ENCODE results near the gene PIGL. TPM values are rescaled to one million over a fixed set of nuclear protein-coding genes. Genes with fewer than 3 reads are reported as not detected.
A peak's percentile ranks its signal among the peaks of the same experiment; 100 is the strongest.
"Not testable (repeated sequence)": the region's sequence is repeated elsewhere in the genome, so short reads cannot be mapped to it uniquely, and the experiment has no call there.

The PIGL gene
- total RNA-seq, 3 donors from 2014 or later = 54.6 to 76.2 (median 68.8) TPM

GRCh38 chr17:16288860-16289571, 72.0 kb downstream of the PIGL start:
- Histone ChIP-seq H3K36me3 (no peaks in the 10 kb centered on the region), H3K4me1 (peaks cover 0 to 7% of the 10 kb centered on the region in 2 donors), H3K27ac (peak overlapping the region in 1 of 2 donors; percentile 44), H3K4me3 (no peak overlapping the region), H3K9me3 (no peaks in the 10 kb centered on the region), H3K27me3 (no peaks in the 10 kb centered on the region)
- DNase-seq (ENCODE audit: low spot score in 2 of 2) = no peak
- TF ChIP-seq POLR2AphosphoS5 (IDR thresholded peaks at IDR 0.05) (no peak), CTCF (IDR thresholded peaks at IDR 0.05) (no peak), POLR2A (IDR thresholded peaks at IDR 0.05) (no peak)
- intact Hi-C loops (cut with DNase I; ENCODE audit: low total_unique reads) = no loop called here

- no peak overlapping the region for H3K27ac ChIP-seq
- no peaks in the 10 kb centered on the region for H3K36me3 ChIP-seq
- DNase-seq (ENCODE audit: low spot score in 2 of 2) = no peak
- no peaks in the 10 kb centered on the region for H3K9me3 ChIP-seq
- H3K4me1 ChIP-seq = no peaks in the 10 kb centered on the region
- H3K27me3 ChIP-seq = no peaks in the 10 kb centered on the region
- intact Hi-C loops (cut with DNase I; ENCODE audit: low total_unique reads) = no loop called here
- no peak overlapping the region for H3K4me3 ChIP-seq
- no peak for TF ChIP-seq POLR2AphosphoS5 (IDR thresholded peaks at IDR 0.05)
- no peak for TF ChIP-seq CTCF (IDR thresholded peaks at IDR 0.05)
- no peak for TF ChIP-seq POLR2A (IDR thresholded peaks at IDR 0.05)
These were observed 76.9 kb downstream of the PIGL start for GRCh38 chr17:16293931-16294330.

- DNase-seq (ENCODE audit: low spot score in 2 of 2) = no peak
- no peak for TF ChIP-seq POLR2A (IDR thresholded peaks at IDR 0.05)
- no peak overlapping the region for H3K4me3 ChIP-seq
- intact Hi-C loops (cut with DNase I; ENCODE audit: low total_unique reads) = no loop called here
- no peaks in the 10 kb centered on the region for H3K9me3 ChIP-seq
- H3K4me1 ChIP-seq = no peaks in the 10 kb centered on the region
- H3K27ac ChIP-seq = no peak overlapping the region
- no peaks in the 10 kb centered on the region for H3K27me3 ChIP-seq
- no peaks in the 10 kb centered on the region for H3K36me3 ChIP-seq
These were observed 77.5 kb downstream of the PIGL start for GRCh38 chr17:16294560-16294959.

GRCh38 chr17:16296072-16296471, 79.1 kb downstream of the PIGL start:
- DNase-seq (ENCODE audit: low spot score in 2 of 2); H3K27ac ChIP-seq; H3K36me3 ChIP-seq; intact Hi-C loops (cut with DNase I; ENCODE audit: low total_unique reads); H3K27me3 ChIP-seq; H3K4me3 ChIP-seq; H3K9me3 ChIP-seq; H3K4me1 ChIP-seq: not testable (repeated sequence)

GRCh38 chr17:16297367-16298139, 80.5 kb downstream of the PIGL start:
- no peak for TF ChIP-seq POLR2A (IDR thresholded peaks at IDR 0.05)
- TF ChIP-seq POLR2AphosphoS5 (IDR thresholded peaks at IDR 0.05) = no peak
- TF ChIP-seq CTCF (IDR thresholded peaks at IDR 0.05) = no peak
- H3K27ac ChIP-seq = no peak overlapping the region
- no peaks in the 10 kb centered on the region for H3K27me3 ChIP-seq

GRCh38 chr17:16298140-16298662, 81.2 kb downstream of the PIGL start:
- Histone ChIP-seq H3K36me3 (no peaks in the 10 kb centered on the region), H3K4me3 (no peak overlapping the region), H3K27me3 (no peaks in the 10 kb centered on the region), H3K9me3 (no peaks in the 10 kb centered on the region), H3K27ac (no peak overlapping the region), H3K4me1 (no peaks in the 10 kb centered on the region)
- no peak for TF ChIP-seq CTCF (IDR thresholded peaks at IDR 0.05)
- no peak for TF ChIP-seq POLR2A (IDR thresholded peaks at IDR 0.05)
- no peak for TF ChIP-seq POLR2AphosphoS5 (IDR thresholded peaks at IDR 0.05)
- intact Hi-C loops (cut with DNase I; ENCODE audit: low total_unique reads) = no loop called here
- DNase-seq (ENCODE audit: low spot score in 2 of 2) = no peak

More at GRCh38 chr17:16297367-16298139, 80.5 kb downstream of the PIGL start:
- no peak for DNase-seq (ENCODE audit: low spot score in 2 of 2)
- H3K36me3 ChIP-seq = no peaks in the 10 kb centered on the region
- no peak overlapping the region for H3K4me3 ChIP-seq
- H3K9me3 ChIP-seq = no peaks in the 10 kb centered on the region
- H3K4me1 ChIP-seq = no peaks in the 10 kb centered on the region
- intact Hi-C loops (cut with DNase I; ENCODE audit: low total_unique reads) = no loop called here

Data from breast epithelium (tissue), 4 donors.